Measurements from ENCODE around the gene DECR2.
A peak's percentile ranks its signal among the peaks of the same experiment; 100 is the strongest.

The DECR2 gene

DNA sequence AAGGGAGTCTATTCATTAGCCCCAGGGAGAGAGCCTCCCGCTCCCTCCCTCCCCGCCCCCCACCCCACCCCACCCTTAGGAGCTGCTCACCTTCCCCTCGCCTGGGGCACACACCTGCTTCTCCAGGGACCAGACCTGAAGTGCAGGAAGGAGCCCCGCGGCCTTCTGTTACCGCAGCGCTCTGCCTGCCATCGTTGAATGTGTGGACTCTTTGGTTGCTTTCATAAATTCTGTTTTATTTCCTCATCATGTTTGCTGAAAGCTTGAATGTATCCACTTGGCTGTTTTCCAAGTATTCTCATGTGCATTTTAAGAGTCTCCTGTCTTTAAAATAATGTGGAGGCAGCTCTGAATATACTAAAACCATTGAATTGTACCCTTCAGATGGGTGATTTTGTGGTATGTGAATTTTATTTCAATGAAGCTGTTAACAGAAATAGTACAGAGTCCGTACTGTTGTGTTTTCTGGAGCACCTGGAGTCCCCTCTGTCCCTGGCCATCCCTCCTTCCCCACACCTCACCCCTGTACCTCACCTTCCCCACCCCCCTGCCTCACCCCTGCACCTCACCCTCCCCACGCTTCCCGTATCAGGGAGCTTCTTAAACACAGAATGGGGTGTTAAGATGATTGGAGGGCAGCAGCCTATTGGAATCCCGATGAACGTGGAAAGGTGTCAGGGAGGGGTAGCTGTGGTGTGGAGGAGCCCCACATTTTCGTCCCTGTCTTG lies 49.3 kb downstream of the DECR2 start:
- DNase-seq, result no peak

DNA sequence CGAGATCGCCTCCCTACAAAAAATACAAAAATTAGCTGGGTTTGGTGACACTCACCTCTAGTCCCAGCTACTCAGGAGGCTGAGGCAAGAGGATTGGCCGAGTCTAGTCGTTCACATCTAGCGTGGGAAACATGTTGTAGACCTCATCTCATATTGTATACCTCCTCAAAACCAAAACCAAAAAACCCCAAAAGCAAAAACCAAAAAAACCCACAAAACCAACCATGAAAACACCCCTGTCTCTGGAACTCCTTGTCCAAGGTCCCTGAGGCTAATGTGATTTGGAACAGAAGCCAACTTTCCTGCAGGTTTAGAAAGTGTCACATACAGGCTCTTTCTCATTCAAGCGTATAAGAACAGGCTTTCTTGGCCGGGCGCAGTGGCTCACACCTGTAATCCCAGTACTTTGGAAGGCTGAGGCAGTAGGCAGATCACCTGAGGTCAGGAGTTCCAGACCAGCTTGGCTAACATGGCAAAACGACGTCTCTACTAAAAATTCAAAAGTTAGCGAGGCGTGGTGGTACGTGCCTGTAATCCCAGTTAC lies 52.8 kb downstream of the DECR2 start:
- DNase-seq, result no peak

DNA sequence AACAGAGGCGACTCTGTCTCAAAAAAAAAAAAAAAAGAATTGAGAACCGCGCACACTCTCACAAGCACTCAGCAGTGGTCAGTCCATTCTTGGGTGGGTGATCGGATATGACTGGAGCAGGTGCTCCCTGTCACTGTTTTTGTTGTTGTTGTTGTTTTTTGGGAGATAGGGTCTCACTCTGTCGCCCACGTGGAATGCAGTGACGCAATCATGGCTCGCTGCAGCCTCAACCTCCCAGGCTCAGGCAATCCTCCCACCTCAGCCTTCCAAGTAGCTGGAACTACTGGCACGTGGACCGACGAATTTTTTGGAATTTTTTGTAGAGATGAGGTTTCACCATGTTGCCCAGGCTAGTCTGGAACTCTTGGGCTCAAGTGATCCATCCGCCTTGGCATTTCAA lies 53.8 kb downstream of the DECR2 start:
- no peak for DNase-seq

- DNase-seq, result no peak
Observed at GRCh38 chr16:456891-457483, 55.3 kb downstream of the DECR2 start.

DNA sequence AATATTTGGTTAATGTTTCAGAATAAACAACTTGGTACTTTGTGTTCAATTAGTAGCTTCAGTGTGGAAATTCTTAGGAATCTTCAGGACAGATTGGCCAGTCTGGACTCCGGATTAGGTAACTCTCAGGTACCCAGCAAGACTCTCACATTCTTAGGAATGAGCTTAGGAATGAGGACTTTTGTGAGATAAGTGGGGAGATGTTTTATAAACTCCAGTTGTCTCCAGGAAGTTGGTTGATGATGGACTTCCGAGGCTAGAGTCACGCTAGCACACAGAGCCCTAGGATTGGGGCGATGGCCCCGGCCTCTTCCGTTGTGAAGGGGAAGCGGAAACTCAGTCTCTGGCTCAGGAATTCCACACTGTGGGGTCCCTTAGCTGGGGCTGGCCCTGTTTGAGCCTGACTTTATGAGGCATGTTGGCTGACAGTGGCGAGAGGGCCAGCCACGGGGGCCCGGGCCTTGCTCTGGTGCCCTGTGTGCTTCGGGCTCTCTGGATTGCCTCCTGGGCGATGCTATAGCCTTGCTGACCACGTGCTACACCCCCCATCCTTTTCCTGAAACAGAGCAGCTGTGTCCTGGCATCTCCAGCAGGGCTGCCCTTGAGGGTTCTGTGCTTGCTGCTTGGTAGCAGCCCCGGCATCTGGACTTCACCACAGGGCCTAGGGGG lies 56.2 kb downstream of the DECR2 start:
- peak in 1 of 3 donors; percentile 5 for DNase-seq

- DNase-seq, result no peak
Observed at GRCh38 chr16:459761-460160, 58.1 kb downstream of the DECR2 start.

DNA sequence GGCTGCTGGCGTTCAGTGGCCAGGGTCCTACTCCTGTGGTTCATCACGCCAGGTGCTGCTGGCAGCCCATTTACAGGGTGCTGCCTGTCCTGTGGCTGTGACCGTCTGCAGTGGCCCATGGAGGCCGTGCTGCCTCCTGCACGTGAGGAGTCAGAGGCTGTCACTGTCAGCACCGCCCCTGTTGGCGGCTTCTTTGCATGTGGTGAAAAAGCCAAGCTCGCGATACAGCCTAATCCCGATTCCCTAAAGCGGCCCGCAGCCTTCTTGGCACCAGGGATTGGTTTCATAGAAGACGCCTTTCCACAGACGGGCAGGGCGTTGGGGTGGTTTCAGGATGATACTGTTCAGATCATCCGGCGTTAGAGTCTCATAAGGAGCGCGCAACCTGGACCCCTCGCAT lies 59.1 kb downstream of the DECR2 start:
- DNase-seq, result no peak

Data from suppressor macrophage treated with lipopolysaccharide for 1 hour (primary cell).